ENCODE measurements around the gene MAPK11. TPM values are rescaled to one million over a fixed set of nuclear protein-coding genes. Genes with fewer than 3 reads are reported as not detected.
A peak's percentile ranks its signal among the peaks of the same experiment; 100 is the strongest.

The MAPK11 gene
- polyA plus RNA-seq, 4 donors, result 6.8 to 9.4 (median 8.8) TPM

DNA sequence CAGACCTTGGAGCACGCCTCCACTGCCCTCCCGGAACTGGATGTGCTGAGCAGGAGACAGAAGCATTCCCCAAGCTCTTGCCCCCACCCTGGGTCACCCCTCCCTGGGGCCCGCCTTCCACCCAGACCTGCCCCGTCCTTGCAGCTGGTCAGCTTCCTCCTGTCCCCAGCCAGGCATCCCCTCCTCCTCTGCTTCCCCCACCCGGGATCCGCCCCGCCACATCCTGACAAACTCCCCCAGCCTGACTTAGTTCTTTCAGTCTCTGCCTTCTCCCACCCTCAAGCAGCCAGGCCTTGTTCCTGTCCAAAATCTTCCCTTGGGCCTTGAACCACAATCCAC, 38.4 kb upstream of the MAPK11 start:
- no peak for DNase-seq (ENCODE audit: low read depth in 4 of 4, low spot score in 2 of 4)

GRCh38 chr22:50307890-50308596, 37.9 kb upstream of the MAPK11 start:
- no peak for DNase-seq (ENCODE audit: low read depth in 4 of 4, low spot score in 2 of 4)

- peak in 1 of 4 donors; percentile 77 for DNase-seq (ENCODE audit: low read depth in 4 of 4, low spot score in 2 of 4)
Measured at GRCh38 chr22:50306753-50307749, 36.9 kb upstream of the MAPK11 start, which contains the start of gene PLXNB2. Gene PLXNB2 (minus strand): TSS chr22:50307646. CDS start chr22:50290584, 17,062 bp downstream.

GRCh38 chr22:50305923-50306566, 35.9 kb upstream of the MAPK11 start:
- DNase-seq (ENCODE audit: low read depth in 4 of 4, low spot score in 2 of 4), result peak; percentile 63 to 89 (median 80)

- no peak for DNase-seq (ENCODE audit: low read depth in 4 of 4, low spot score in 2 of 4)
Measured at GRCh38 chr22:50305393-50305922, 35.3 kb upstream of the MAPK11 start.

DNA sequence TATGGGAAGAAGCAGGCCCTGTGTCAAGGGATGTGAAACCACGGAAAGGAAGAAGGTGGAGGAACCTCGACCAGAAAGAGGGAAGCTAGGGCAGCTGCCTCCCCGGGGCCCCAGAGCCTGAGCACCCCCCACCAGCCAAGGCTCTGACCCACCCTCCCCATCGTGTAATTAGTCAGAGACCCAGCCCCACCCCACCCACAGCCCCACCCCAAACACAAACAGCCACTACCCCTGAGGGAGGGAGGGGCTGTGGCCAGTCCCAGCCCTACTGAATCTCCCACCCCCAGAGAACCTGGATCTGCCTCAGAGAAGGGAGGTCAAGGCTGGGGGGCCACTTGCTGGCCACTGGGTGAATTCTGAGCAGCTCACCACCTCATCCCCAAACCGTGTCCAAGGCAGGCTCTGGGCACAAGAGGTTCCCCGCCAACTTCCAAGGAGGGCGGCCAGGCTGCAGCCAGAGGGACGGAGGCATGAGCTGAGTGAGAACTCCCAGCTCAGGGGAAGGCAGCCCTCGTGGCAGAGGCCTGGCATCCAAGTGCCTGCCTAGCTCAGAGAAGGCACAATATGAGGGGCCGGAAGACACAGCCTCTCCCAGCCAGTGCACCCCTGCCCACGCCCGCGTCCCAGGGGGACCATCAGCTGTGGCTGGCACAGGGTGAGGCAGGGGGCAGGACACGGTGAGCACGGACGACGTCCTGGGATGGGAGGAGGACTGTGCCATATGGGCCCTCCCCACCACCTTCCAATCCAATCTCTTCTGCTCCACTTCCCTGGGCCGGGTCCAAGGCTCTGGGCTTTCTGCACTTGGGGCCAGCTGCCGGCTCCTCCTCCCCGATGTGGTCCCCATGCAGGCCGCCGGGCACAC, 34.6 kb upstream of the MAPK11 start:
- DNase-seq (ENCODE audit: low read depth in 4 of 4, low spot score in 2 of 4), result no peak

DNA sequence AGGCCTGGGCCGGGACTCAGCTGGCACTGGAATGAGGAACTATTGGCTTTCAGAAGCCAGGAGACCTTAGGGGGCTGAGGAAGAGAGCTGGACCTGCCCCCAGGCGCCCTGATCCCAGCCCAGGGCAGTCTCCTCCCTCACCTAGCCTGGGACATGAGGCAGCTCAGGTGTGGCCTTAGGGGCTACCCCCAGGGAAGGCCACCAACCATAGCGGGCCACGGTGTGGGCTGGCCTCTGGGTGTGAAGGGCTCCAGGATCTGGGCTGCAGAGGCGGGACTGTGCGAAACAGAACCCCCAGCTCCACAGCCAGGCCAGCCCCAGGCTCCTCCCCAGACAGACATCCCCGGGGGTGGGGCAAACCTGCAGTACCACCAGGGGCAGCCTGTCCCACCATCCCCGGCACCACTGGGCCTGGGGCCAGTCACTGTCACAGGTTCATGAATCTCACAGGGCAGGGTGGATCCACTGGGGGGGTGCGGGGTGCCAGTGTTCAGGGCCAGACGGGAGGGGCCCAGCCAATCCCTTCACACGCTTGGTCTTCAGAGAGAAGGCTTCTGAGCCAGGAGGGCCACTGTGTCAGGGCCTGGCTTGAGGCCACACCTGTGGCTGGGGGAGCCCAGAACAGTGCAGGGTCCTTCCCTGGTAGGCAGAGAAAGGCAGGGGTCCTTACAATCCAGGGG, 33.8 kb upstream of the MAPK11 start:
- DNase-seq (ENCODE audit: low read depth in 4 of 4, low spot score in 2 of 4), result no peak

- DNase-seq (ENCODE audit: low read depth in 4 of 4, low spot score in 2 of 4), result no peak
Measured at GRCh38 chr22:50303515-50303847, 33.3 kb upstream of the MAPK11 start.

- DNase-seq (ENCODE audit: low read depth in 4 of 4, low spot score in 2 of 4), result no peak
Measured at GRCh38 chr22:50302564-50302963, 32.4 kb upstream of the MAPK11 start.

DNA sequence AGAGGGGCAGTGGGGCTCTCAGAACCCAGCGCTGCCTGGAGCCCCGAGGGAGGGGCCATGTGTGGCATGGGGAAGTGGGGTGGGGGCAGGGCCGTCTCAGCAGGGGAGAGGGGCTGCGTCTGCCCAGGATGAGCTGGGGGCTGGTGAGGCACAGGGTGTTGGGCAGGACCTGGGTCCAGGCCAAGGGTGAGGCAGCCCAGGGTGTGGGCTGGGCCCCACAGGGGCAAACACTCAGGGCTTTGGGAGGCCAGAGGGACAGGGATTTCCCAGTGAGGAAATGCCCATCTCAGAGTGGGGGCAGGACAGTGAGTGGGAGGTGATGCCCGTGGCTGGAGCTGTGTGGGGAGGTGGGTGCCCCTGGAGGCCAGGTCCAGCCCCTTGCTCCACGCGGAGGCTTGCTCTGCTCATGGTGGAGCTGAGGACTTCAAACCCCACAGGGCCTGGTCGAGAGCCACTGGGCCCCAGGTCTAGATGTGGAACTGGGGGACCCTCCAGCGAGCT, 31.9 kb upstream of the MAPK11 start:
- DNase-seq (ENCODE audit: low read depth in 4 of 4, low spot score in 2 of 4), result no peak

GRCh38 chr22:50301581-50301991, 31.4 kb upstream of the MAPK11 start:
- no peak for DNase-seq (ENCODE audit: low read depth in 4 of 4, low spot score in 2 of 4)

DNA sequence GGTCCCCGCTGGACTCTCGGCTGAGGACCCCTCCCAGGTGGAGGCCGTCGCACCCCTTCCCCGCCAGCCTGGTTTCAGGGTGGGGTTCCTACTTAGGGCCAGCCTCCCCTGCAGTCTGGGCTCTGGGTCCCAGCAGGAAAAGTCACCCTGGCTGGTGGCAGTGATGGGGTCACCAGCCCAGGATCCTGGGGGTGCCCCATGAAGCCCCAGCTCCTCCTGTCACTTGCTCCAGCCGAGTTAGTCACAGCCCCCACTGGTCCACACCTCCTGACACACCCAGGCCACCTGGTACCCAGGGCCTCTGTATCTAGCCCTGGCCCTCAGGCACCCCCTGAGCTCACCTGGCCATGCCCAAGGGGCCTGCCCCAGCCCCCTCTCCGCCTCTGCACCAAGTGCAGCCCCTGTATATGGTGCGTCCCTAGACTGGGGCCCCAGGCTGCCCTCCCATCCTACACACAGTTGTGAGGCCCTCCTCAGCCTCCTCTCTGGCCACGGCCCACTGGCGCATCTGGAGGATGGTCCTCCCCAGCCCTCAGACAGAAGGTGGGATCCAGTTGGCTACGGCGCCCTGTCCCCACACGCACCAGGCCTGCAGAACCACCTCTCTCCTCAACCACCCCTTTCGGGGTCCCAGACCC, 30.6 kb upstream of the MAPK11 start:
- DNase-seq (ENCODE audit: low read depth in 4 of 4, low spot score in 2 of 4), result no peak

DNA sequence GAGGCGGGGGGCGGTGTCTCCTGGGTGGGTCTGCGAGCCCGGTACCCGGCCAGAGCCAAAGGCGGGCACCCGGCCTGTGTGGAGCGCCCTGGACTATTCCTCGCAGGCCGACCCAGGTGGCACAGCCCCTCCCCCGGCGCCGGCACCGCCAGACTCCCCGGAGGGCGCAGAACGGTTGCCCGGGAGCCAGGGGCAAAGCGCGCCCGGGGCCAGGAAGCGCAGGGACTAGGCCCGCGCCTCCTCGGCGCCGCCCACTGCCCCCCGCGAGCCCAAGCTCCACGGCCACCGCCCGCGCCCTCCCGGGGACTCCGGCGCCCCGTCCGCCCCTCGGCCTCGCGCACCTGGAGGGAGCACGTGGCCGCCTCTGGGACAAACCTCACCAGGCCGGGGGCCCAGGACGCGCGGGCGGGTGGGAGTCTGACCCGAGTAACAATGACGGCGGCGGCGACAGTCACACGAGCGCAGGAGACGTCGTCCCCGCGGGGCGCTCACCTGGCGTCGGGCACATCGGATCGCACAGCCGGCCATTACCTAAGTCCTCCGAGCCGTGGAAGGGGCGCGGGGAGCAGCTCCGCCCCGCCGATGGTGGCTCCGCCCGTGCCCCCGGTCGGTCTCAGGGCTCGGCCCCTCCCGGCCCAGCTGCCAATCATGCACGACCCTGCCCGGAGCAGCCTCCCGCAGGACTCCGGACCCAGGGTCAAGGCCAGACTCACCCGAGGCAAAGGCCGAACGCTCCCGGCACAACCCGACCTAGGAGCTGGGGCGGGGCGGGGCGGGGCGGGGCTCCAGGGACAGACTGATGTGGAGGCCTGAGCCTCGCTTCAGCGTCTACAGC, 29.8 kb upstream of the MAPK11 start:
- DNase-seq (ENCODE audit: low read depth in 4 of 4, low spot score in 2 of 4), result no peak

DNA sequence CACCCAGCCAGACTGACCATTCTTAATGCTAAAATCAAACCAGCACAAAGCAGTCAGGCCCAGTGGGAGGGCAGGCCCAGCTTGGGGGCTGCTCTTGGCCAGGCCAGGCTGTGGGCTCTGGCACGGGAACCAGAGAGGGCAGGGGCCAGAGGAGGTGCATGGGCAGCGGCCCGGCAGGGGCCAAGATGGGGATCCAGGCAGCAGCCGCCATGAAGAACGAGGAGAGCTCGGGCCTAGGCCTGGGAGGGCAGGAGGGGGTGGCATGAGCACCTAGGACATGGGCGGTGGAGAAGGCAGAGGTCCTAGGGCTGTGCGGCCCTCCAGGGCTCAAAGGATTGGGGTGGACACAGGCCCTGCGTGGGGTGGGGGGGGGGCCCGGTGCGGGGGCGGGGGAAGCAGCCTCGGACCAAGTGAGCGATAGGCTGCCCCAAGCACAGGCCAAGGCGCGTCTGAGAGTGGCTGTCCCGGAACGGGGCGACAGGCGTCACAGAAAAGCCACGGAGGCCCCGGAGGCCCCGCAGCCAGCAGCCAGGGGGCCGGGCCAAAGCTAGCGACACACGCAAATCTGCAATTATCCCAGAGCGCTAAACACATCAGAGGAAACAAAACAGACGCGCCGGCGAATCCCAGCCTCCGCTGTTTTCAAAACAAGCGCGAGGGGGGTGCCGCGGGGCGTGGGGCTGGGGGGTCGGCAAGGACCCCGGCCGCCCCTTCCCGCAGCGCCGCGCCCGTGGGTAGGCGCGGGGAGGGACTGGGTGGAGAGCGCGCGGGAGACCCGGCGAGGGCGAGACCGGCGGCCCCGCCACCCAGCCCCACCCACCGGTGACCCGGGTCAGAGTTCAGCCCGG, 29.0 kb upstream of the MAPK11 start:
- DNase-seq (ENCODE audit: low read depth in 4 of 4, low spot score in 2 of 4), result no peak

GRCh38 chr22:50298266-50298637, 28.1 kb upstream of the MAPK11 start:
- DNase-seq (ENCODE audit: low read depth in 4 of 4, low spot score in 2 of 4), result no peak

DNA sequence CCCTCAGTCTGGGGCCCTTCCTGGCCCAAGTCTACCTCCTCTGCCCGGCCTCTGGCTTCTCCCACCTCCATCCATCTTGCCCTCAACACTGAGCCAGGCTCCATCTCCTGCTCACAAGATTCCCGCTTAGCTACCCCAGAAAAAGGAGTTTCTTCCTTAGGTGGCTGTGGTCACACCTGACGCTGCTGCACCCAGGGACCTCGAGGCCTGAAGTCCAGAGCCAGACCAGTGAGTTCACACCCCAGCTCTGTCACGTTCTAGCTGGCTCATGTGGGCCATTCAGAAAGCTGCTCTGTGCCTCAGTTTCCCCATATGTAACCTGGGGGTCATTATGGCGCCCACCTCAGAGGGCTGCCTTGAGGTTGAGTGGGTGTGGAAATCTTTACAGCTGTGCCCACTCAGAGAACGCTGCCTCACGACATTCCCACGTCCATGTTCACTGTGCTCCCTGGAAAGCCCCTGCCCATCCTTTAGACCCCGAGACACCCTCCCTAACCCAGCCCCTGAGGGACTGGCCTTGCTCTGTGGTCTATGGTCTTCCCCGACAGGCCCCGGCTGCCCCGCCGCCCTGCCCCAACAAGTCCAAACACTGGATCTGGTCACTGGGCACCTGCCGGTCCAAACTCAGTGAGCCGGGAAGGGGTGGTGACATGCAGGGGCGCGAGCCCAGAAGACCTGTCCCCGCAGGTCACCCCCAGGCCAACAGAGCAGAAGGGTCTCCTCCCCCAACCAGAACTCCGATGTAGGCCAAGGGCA, 27.5 kb upstream of the MAPK11 start:
- DNase-seq (ENCODE audit: low read depth in 4 of 4, low spot score in 2 of 4), result no peak
